B cell (primary cell): ENCODE results near the gene SLC13A3. TPM values are rescaled to one million over a fixed set of nuclear protein-coding genes. Genes with fewer than 3 reads are reported as not detected.

ENCODE experiments used
- ATAC-seq: fragments of 200-7000 bp; cut with Tn5 transposase; one replicate; pipeline ENCODE4 v1.10.0; 2021; ENCODE audit warnings: low read depth, mild to moderate bottlenecking, moderate number of reproducible peaks, moderate library complexity
- CTCF ChIA-PET: fragments of 350-600 bp; sonication (Branson Sonifier 250); formaldehyde crosslinking; loops from one replicate; lab custom pipeline; 2021; ENCODE audit warnings: antibody characterized with exemption, inconsistent platforms; lab: Charles Lee
- POLR2A ChIA-PET: fragments of 350-600 bp; sonication (Branson Sonifier 250); formaldehyde crosslinking; loops from one replicate; lab custom pipeline; 2021; ENCODE audit warnings: antibody characterized with exemption; lab: Charles Lee
- DNase-seq: peaks from one replicate; pipeline ENCODE4 v3.0.0; 2013
- H2AFZ ChIP-seq: 2 replicates; pipeline ENCODE4 v1.6.1; 2012; ENCODE audit warnings: mild to moderate bottlenecking, low read depth, low read length; ENCODE audit not compliant: insufficient read depth, poor library complexity, severe bottlenecking
- H3K27ac ChIP-seq, 2 donors: 1 replicate in 1 of 2; 2 replicates in 1 of 2; pipeline ENCODE4 v1.5.1; 2012 to 2013; ENCODE audit warnings: low read length in 2 of 2, mild to moderate bottlenecking in 2 of 2, moderate library complexity in 1 of 2
- H3K27me3 ChIP-seq, 4 experiments: fragments of 200-600 bp in 1 of 4; sonication (generic) in 1 of 4; replicated peaks in 1 of 4; 1 replicate in 2 of 4; 2 replicates in 2 of 4; pipeline versions ENCODE4 v1.6.1 to v1.7.0; 2013 to 2016; ENCODE audit warnings: low read length in 3 of 4, mild to moderate bottlenecking in 2 of 4, mixed read lengths in 1 of 4, moderate library complexity in 1 of 4; ENCODE audit not compliant: insufficient read depth in 4 of 4, control insufficient read depth in 3 of 4; ENCODE audit errors: control extremely low read depth in 1 of 4
- H3K36me3 ChIP-seq, 2 experiments: replicated peaks in 1 of 2; 1 replicate in 1 of 2; 2 replicates in 1 of 2; pipeline versions ENCODE4 v1.6.1 to v1.7.1; 2013; ENCODE audit warnings: low read length in 1 of 2; ENCODE audit not compliant: insufficient read depth in 2 of 2, control insufficient read depth in 1 of 2; ENCODE audit errors: control extremely low read depth in 1 of 2, extremely low read depth in 1 of 2
- H3K4me1 ChIP-seq, 2 donors: fragments of 200-600 bp in 1 of 2; sonication (generic) in 1 of 2; 1 replicate in 1 of 2; 2 replicates in 1 of 2; pipeline versions ENCODE4 v1.5.1 to v1.6.1; 2013 to 2017; ENCODE audit warnings: low read length in 2 of 2; ENCODE audit not compliant: control insufficient read depth in 2 of 2, insufficient read depth in 2 of 2
- H3K4me2 ChIP-seq: replicated peaks from 2 replicates; pipeline ENCODE3; 2012; ENCODE audit warnings: mild to moderate bottlenecking, low read depth, low read length; ENCODE audit not compliant: poor library complexity, severe bottlenecking
- H3K4me3 ChIP-seq, 5 experiments: fragments of 200-600 bp in 1 of 5; sonication (generic) in 1 of 5; 1 replicate in 3 of 5; 2 replicates in 2 of 5; pipeline versions ENCODE4 v1.5.1 to v1.7.0; 2011 to 2016; ENCODE audit warnings: low read length in 4 of 5, mild to moderate bottlenecking in 4 of 5, low read depth in 2 of 5, control low read depth in 1 of 5, moderate library complexity in 1 of 5; ENCODE audit not compliant: insufficient read depth in 1 of 5; ENCODE audit errors: control extremely low read depth in 1 of 5, extremely low read depth in 1 of 5
- H3K79me2 ChIP-seq: fragments of 200-600 bp; sonication (generic); one replicate; pipeline ENCODE4 v1.6.0; 2016; ENCODE audit warnings: low read length; ENCODE audit not compliant: control insufficient read depth, insufficient read depth
- H3K9ac ChIP-seq: fragments of 200-600 bp; sonication (generic); 2 replicates; pipeline ENCODE4 v1.6.1; 2017; ENCODE audit warnings: mild to moderate bottlenecking, low read length, moderate library complexity
- H3K9me3 ChIP-seq, 3 donors: one replicate each; pipeline versions ENCODE4 v1.6.1 to v1.7.1; 2013; ENCODE audit warnings: low read length in 2 of 3; ENCODE audit not compliant: control insufficient read depth in 2 of 3, insufficient read depth in 1 of 3; ENCODE audit errors: control extremely low read depth in 1 of 3
- H4K20me1 ChIP-seq: 2 replicates; pipeline ENCODE4 v1.6.0; 2012; ENCODE audit warnings: mild to moderate bottlenecking, low read length; ENCODE audit not compliant: insufficient read depth, control insufficient read depth, poor library complexity, severe bottlenecking
- H3K27ac Mint-ChIP-seq: one replicate; pipeline ENCODE4 v1.8.0; 2021; ENCODE audit warnings: mixed read lengths
- H3K27me3 Mint-ChIP-seq: one replicate; pipeline ENCODE4 v1.8.0; 2021; ENCODE audit warnings: mixed read lengths
- H3K4me1 Mint-ChIP-seq: one replicate; pipeline ENCODE4 v1.8.0; 2021; ENCODE audit warnings: mixed read lengths
- H3K4me3 Mint-ChIP-seq: one replicate; pipeline ENCODE4 v1.8.0; 2021; ENCODE audit warnings: mixed read lengths
- H3K9me3 Mint-ChIP-seq: one replicate; pipeline ENCODE4 v1.8.0; 2022; ENCODE audit warnings: mixed read lengths; ENCODE audit not compliant: insufficient read depth
- EZH2 ChIP-seq: IDR thresholded peaks from 2 replicates; pipeline ENCODE4 v1.6.1; 2012; ENCODE audit warnings: borderline replicate concordance, low read depth, mild to moderate bottlenecking, moderate library complexity, low read length; ENCODE audit not compliant: insufficient read depth, poor library complexity, severe bottlenecking
- WGBS: methylation state at CpG from one replicate; pipeline ENCODE4 v1.1.5; 2013; ENCODE audit warnings: missing lambda C conversion rate; ENCODE audit not compliant: insufficient coverage; 5-methylcytosine and 5-hydroxymethylcytosine counted together
- intact Hi-C: fragments of 100-400 bp; cut with micrococcal nuclease; formaldehyde crosslinking; loops from one replicate; pipeline ENCODE4 v1.10.0; 2022
- polyA plus RNA-seq: library from polyadenylated mRNA; depleted of rRNA; stranded (reverse); fragments of >200 nt; gene quantifications from 2 replicates; pipeline ENCODE4 v1.2.3, GENCODE V29; 2012
- total RNA-seq, 2 donors: library from RNA; stranded (reverse); fragments of 120-200 nt in 1 of 2; gene quantifications; 1 replicate in 1 of 2; 2 replicates in 1 of 2; pipeline versions ENCODE4 v1.2.3 to v1.2.4, GENCODE V29; 2013 to 2022
- TF ChIP-seq, protein P1 (sequence below): fragments of 200-600 bp; IDR thresholded peaks from one replicate; pipeline ENCODE4 v1.8.0; 2022; ENCODE audit warnings: antibody characterized with exemption, mild to moderate bottlenecking

SLC13A3 gene
- total and polyA plus RNA-seq, 2 donors (not counting 1 experiment from before 2014, with no cell fraction given), result 0.09 to 0.20 TPM

- H3K4me1 Mint-ChIP-seq, result no peaks in the 10 kb centered on the region
- H3K27me3 Mint-ChIP-seq, result peaks cover 37% of the 10 kb centered on the region
- H3K4me2 ChIP-seq, result no peak overlapping the region
- no peaks in the 10 kb centered on the region for H3K36me3 ChIP-seq
- H3K4me3 ChIP-seq, result no peak overlapping the region
- H3K9ac ChIP-seq, result no peak overlapping the region
- no peaks in the 10 kb centered on the region for H3K9me3 Mint-ChIP-seq
- H3K27ac ChIP-seq, result no peak overlapping the region
- no peak overlapping the region for H3K27ac Mint-ChIP-seq
- H3K9me3 ChIP-seq, result no peaks in the 10 kb centered on the region
- TF ChIP-seq EZH2, result no peak
- TF ChIP-seq, protein P1, sequence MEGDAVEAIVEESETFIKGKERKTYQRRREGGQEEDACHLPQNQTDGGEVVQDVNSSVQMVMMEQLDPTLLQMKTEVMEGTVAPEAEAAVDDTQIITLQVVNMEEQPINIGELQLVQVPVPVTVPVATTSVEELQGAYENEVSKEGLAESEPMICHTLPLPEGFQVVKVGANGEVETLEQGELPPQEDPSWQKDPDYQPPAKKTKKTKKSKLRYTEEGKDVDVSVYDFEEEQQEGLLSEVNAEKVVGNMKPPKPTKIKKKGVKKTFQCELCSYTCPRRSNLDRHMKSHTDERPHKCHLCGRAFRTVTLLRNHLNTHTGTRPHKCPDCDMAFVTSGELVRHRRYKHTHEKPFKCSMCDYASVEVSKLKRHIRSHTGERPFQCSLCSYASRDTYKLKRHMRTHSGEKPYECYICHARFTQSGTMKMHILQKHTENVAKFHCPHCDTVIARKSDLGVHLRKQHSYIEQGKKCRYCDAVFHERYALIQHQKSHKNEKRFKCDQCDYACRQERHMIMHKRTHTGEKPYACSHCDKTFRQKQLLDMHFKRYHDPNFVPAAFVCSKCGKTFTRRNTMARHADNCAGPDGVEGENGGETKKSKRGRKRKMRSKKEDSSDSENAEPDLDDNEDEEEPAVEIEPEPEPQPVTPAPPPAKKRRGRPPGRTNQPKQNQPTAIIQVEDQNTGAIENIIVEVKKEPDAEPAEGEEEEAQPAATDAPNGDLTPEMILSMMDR, result no peak
- no peak overlapping the region for H3K4me3 Mint-ChIP-seq
- CTCF ChIA-PET, result no interaction called here
- DNase-seq (no peak), ATAC-seq (no peak)
- H2AFZ ChIP-seq, result no peak overlapping the region
- H3K79me2 ChIP-seq, result no peaks in the 10 kb centered on the region
- no peaks in the 10 kb centered on the region for H3K4me1 ChIP-seq
- 92% methylated on average over 7 of the region's 8 CpGs for WGBS
- POLR2A ChIA-PET, result no interaction called here
- peaks cover 0 to 6% (median 4%) of the 10 kb centered on the region in 4 experiments for H3K27me3 ChIP-seq
- intact Hi-C loops, result no loop called here
- no peaks in the 10 kb centered on the region for H4K20me1 ChIP-seq
Measured at GRCh38 chr20:46599227-46599987, 51.9 kb downstream of the SLC13A3 start.

DNA sequence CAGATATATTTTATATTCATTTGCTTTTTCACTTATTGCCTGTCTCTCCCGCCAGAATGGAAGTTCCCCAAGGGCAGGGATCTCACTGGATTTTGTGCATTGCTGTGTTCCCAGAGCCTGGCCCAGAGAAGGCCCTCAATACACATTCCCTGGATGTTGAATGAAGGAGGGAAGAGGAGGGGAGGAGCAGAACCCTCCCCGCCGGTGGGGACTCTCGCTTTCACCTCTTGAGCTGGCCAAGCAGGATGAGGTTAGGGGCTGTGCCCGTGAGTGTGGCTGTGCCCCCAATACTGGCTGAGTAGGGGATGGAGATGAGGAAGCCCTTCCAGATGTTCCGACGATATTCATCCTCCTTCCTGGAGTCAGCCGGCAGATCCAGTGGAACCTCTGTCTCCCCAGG lies 55.3 kb downstream of the SLC13A3 start:
- no peak for TF ChIP-seq EZH2
- Histone ChIP-seq H3K27ac (no peak overlapping the region), H3K4me2 (no peak overlapping the region), H3K9me3 (no peaks in the 10 kb centered on the region), H3K4me1 (no peaks in the 10 kb centered on the region), H3K4me3 (no peak overlapping the region), H4K20me1 (no peaks in the 10 kb centered on the region), H3K79me2 (no peaks in the 10 kb centered on the region), H2AFZ (no peak overlapping the region), H3K27me3 (peaks cover 0 to 6% (median 4%) of the 10 kb centered on the region in 4 experiments), H3K9ac (no peak overlapping the region), H3K36me3 (no peaks in the 10 kb centered on the region)
- WGBS, result no CpG with 5 or more reads among the region's 8 CpGs
- no peaks in the 10 kb centered on the region for H3K4me1 Mint-ChIP-seq
- H3K27me3 Mint-ChIP-seq, result peaks cover 38% of the 10 kb centered on the region
- CTCF ChIA-PET, result no interaction called here
- no peak overlapping the region for H3K27ac Mint-ChIP-seq
- POLR2A ChIA-PET, result no interaction called here
- no peak for ATAC-seq
- no peaks in the 10 kb centered on the region for H3K9me3 Mint-ChIP-seq
- no peak for DNase-seq
- intact Hi-C loops, result no loop called here
- H3K4me3 Mint-ChIP-seq, result no peak overlapping the region
